OCI-LY7 (cell line): ENCODE data around the gene WT1.

ENCODE experiments used
- CTCF ChIP-seq: fragments of 200-600 bp; sonication (generic); conservative IDR thresholded peaks from 2 replicates; pipeline ENCODE4 v1.5.1; 2014; ENCODE audit warnings: mild to moderate bottlenecking, antibody characterized with exemption, low read length, moderate library complexity, mixed read lengths
- EZH2phosphoT487 ChIP-seq: fragments of 200-600 bp; sonication (generic); IDR thresholded peaks from 2 replicates; pipeline ENCODE4 v1.6.1; 2018; ENCODE audit warnings: low read depth, borderline replicate concordance, mild to moderate bottlenecking, mixed run types, antibody characterized with exemption, low read length, moderate library complexity, mixed read lengths

GRCh38 chr11:32462011-32462690 is 26.8 kb upstream of the WT1 start:
- no peak for TF ChIP-seq CTCF
- no peak for TF ChIP-seq EZH2phosphoT487
